Right renal pelvis (tissue), 4 donors: ENCODE measurements around the gene CAMK1G. TPM values are rescaled to one million over a fixed set of nuclear protein-coding genes. Genes with fewer than 3 reads are reported as not detected.
A peak's percentile ranks its signal among the peaks of the same experiment; 100 is the strongest.

ENCODE experiments used
- DNase-seq, 4 donors: peaks; one replicate each; pipeline ENCODE4 v3.0.0-alpha.2; 2013; ENCODE audit warnings: low read depth in 4 of 4, low spot score in 3 of 4, missing footprints in 1 of 4
- polyA plus RNA-seq, 4 donors: library from polyadenylated mRNA; unstranded; fragments of 120-200 nt; gene quantifications; one replicate each; pipeline ENCODE4 v1.2.1, GENCODE V29; 2013; ENCODE audit not compliant: insufficient read length in 4 of 4

The CAMK1G gene
- polyA plus RNA-seq, 4 donors: 5.4 to 6.6 (median 6.2) TPM

- no peak for DNase-seq
Measured at GRCh38 chr1:209564849-209565248, 18.7 kb upstream of the CAMK1G start.

- peak; percentile 68 to 81 (median 72) for DNase-seq
Measured at GRCh38 chr1:209565759-209566678, 17.5 kb upstream of the CAMK1G start.

DNA sequence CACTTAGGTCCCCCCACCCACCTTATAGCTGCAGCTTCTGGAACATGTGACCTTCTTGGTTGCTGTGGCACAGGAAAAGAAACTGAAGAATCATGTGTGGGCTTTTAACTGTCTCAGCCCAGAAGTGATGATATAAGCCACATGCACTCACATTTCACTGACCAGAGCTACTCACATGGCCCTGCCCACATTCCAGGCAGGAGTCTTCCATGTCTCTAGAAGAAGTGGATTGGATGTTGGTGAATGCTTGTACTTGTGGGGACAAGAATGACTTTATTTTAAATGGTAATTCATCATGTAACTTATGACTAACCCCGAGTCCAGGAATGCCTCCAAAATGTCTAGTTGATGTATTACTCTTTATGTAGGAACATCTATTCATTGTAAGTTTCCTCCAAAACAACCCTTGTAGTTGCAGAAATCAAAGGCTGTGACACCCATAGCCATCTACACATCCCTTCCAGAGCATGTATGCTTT is 15.8 kb upstream of the CAMK1G start:
- no peak for DNase-seq

- DNase-seq: peak; percentile 64 to 74 (median 70)
Measured at GRCh38 chr1:209569455-209570207, 13.9 kb upstream of the CAMK1G start.

DNA sequence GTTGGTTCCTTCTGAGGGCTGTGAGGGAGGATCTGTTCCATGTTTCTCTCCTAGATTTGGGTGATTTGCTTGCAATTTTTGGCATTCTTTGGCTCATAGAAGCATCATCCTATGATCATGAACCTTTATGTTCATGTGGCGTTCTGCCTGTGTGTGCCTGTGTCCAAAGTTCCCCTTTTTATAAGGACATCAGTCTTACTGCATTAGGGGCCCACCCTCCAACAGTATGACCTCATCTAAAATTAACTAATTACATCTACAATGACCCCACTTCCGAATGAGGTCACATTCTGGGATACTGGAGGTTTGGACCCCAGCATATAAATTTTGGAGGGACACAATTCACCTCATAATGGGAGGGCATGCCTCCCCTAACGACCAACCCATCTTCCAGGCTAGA is 12.8 kb upstream of the CAMK1G start:
- no peak for DNase-seq

DNA sequence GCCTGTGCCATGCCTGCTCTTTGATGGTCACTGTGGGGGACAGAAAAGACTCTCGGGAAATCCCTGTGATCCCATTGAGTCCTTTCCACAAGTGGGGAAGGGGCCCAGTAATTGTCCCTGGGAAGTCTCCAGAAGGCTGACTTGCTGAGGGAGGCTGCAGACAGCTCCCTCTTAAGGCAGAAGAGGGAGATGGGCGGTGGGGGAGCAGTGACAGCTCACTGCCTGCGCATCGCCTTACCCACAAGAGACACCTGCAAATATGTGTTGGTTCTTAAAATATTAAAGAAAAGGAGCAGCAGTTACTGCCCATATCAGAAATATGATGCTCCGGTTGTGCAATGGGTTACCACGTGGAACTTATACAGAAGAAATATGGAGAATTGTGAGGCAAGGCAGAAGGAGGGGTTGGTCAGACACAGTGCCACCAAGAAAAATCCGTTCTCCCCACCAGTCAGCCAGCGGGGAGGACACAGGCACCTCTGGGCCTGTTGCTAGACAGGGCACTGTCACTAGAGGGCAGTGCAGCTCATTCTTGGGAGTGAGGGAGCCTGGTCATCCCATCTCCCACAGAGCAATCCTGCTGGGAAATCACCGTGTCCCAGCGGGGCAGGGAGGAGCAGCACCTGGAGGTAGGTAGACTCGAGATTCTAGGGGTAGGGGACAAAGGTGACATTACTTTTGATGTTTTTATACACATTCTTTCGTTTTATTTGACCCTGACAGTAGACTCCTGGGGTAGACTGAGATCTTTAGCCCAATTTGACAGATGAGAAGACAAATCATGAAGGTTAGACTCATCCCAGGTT is 6.9 kb upstream of the CAMK1G start:
- peak in 3 of 4 donors; percentile 58 to 69 (median 67) for DNase-seq

DNA sequence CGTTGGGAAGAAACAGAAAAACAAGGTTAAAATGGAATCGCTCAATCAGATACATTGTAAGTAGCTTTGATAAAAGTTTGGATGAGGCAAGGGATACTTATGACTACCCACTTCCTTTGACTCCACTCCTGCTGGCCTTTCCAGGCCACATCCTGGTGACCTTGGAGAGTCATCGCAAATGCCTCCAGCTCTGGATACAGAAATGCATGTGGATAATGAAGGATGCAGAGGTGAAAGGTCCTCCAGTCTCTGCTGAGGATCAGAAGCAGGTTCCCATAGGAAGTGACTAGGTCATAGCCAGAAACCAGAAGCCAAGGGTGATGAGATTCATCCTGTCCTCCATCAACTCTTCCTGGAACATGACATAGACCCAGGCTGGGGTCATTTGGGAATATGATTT is 6.2 kb upstream of the CAMK1G start:
- no peak for DNase-seq

- DNase-seq: no peak
Measured at GRCh38 chr1:209580577-209580976, 2.9 kb upstream of the CAMK1G start.

GRCh38 chr1:209584231-209584672 is 738 bp downstream of the CAMK1G start:
- DNase-seq: no peak

DNA sequence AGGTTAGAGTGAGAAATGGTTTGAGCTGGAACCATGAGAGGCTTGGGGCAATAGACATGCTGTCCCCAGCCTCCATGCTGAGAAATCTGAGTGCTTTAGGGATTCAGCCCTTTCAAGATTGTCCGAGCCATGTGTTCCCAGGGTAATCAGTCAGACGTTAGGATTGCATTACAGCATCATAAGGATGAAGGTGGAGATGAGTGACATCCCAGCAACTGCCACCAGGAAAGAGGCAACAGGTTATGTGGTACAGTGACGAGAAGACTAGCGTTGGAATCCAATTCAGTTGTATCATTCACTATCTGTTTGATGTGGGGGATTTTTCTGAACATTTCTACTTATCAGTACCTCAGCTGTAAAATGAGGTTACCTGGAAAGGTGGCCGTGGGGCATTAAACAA is 1.7 kb downstream of the CAMK1G start:
- no peak for DNase-seq

DNA sequence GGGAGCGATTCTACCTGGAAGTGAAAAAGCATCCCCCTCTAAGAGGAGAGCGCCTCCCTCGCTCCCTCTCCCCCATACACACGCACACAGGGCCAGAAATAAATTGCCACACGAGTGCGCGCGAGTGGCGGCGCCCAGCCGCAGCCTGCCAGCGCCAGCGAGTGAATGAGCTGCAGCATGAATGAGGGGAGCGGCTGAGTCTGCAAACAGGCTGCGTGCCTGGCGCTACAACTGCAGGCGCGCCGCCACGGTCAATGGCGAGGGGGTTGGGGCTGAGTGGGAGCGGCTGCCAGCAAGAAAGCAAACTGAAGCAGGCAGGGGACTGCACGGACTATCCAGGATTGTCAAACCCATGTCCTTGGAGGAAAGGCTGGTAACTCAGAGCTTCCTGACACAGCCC is 2.2 kb downstream of the CAMK1G start:
- DNase-seq: peak in 1 of 4 donors; percentile 48

DNA sequence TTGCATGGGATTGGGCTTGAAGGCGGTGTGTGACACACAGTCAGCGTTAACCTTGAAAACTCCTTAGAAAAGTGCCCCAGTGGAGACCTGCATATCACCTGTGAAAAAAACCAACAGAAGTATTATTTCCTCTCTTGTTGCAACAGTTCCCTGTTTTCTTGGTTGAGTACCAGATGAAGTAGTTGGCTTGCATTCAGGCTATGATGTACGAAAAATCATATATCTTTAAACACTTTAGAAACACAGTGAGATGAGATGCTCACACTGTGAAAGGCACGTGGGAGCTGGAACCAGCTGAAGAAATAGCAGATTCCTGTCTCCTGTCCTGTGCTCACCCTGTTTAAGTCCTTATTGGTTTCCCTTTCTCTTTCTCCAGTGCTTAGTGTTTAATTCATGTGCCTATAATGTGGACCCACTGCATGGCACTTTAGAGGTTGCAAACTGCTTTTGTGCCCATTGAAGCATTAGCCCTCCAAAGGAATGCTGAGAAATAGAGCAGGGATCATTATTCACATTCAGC is 2.8 kb downstream of the CAMK1G start:
- DNase-seq: no peak

GRCh38 chr1:209587789-209588188 is 4.3 kb downstream of the CAMK1G start:
- DNase-seq: no peak

GRCh38 chr1:209589440-209589839 is 5.9 kb downstream of the CAMK1G start:
- no peak for DNase-seq

GRCh38 chr1:209589863-209590262 is 6.3 kb downstream of the CAMK1G start:
- DNase-seq: no peak

DNA sequence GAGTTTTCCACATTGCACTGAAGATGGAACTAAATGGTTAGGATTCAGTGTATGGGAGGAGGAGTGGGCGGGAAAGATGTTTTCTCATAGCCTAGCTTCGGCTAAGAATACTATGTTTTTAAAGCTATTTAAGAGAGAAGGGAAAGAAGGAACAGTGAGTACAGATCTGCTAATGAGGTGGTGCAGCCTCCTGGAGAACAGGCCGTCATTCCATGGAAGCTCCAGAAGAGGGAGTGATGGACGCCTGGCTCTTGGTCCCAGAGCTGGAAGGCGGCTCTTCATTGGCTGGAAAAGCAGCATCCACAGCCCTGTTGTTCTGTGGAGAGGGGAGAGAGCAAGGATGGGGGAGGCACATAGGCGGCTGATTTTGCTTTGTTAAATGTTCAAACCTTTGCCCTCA is 6.9 kb downstream of the CAMK1G start:
- no peak for DNase-seq

GRCh38 chr1:209593747-209594146 is 10.2 kb downstream of the CAMK1G start:
- DNase-seq: no peak

- DNase-seq: no peak
Measured at GRCh38 chr1:209594440-209594839, 10.9 kb downstream of the CAMK1G start.

DNA sequence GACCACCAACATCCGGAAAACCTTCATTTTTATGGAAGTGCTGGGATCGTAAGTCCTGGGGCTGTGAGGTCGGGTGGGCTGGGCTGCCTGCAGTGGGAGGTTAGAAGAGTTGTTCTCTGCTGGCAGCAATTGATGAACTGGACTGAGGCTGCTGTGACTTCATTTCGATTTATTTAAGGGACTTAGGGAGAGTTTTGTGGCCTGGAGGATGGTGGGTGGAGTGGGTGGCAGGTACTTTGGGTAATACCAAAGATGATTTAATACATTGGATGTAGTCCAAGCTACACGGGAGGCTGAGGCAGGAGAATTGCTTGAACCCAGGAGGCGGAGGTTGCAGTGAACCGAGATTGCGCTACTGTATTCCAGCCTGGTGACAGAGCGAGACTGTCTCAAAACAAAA is 11.5 kb downstream of the CAMK1G start:
- DNase-seq: no peak

DNA sequence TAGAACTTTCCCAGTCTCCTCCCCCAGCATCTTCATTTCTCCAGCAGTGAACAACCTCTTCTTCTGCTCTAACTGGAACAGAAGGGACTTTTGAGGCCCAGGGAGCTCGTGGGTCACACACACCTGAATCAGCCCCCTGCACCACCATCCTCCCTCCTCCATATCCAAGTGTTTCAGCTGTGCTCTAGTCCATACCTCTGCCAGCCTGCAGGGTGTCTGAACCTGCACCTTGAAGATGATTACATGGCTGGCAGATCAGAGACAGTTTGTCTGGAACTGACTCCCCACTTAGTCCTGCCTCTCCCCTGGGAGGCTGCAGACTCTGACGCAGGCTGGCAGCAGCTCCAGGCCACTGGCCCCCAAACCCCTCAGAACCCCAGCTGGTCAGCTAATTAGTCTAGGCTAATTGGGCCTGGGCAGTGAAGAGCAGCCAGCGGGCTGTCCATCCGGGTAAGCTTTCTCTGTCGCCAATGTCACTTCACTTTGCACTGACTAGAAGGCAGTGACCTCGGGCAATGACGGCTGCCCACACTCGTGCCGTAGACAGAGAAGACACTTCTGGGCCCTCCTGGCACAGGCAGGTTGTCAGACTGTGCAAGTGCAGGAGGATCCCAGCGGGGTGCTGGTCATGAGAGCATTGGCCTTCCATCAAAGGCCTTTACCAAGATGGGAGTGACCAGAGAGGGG is 12.2 kb downstream of the CAMK1G start:
- no peak for DNase-seq
